ENCODE measurements around the gene ACBD4. TPM values are rescaled to one million over a fixed set of nuclear protein-coding genes. Genes with fewer than 3 reads are reported as not detected.
A peak's percentile ranks its signal among the peaks of the same experiment; 100 is the strongest.

Gene ACBD4
- total RNA-seq, 4 donors from 2014 or later = 6.4 to 23.2 (median 8.5) TPM

DNA sequence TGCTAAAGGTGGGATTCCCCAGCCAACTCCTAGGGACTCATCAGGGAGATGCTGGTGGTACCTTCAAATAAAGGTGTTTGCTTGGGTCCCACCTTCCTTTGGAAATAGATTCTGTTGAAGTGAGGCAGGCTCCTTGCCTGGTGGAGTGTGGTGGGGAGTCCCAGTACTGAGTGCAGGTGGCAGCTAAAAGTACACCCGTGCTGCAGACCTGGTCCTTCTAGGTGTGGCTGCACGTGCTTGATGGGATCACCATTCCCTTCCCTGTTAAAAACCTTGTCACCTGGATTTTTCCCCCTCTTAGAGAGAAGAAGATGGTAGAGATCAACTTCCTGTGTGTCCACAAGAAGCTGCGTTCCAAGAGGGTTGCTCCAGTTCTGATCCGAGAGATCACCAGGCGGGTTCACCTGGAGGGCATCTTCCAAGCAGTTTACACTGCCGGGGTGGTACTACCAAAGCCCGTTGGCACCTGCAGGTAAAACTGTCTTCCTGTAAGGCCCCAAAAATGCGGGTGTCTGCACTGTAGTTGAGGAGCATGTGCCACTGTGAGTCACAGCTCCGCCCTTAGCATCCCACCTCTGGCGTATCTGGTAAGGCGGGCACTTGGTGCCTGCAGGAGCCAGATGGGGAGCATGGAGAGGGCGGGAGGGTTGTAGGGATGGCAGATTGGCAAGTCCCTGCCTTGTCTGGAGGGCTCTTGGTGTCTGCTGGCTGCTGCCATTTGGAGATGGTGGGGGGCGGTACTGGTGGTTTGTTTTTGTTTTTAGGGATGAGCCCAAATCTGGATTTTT lies 37.2 kb upstream of the ACBD4 start:
- TF ChIP-seq, protein P1, sequence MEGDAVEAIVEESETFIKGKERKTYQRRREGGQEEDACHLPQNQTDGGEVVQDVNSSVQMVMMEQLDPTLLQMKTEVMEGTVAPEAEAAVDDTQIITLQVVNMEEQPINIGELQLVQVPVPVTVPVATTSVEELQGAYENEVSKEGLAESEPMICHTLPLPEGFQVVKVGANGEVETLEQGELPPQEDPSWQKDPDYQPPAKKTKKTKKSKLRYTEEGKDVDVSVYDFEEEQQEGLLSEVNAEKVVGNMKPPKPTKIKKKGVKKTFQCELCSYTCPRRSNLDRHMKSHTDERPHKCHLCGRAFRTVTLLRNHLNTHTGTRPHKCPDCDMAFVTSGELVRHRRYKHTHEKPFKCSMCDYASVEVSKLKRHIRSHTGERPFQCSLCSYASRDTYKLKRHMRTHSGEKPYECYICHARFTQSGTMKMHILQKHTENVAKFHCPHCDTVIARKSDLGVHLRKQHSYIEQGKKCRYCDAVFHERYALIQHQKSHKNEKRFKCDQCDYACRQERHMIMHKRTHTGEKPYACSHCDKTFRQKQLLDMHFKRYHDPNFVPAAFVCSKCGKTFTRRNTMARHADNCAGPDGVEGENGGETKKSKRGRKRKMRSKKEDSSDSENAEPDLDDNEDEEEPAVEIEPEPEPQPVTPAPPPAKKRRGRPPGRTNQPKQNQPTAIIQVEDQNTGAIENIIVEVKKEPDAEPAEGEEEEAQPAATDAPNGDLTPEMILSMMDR (IDR thresholded peaks at IDR 0.05) = no peak
- no peak for DNase-seq (ENCODE audit: low spot score)
- peak; percentile 29 for ATAC-seq (ENCODE audit: low FRiP score)

DNA sequence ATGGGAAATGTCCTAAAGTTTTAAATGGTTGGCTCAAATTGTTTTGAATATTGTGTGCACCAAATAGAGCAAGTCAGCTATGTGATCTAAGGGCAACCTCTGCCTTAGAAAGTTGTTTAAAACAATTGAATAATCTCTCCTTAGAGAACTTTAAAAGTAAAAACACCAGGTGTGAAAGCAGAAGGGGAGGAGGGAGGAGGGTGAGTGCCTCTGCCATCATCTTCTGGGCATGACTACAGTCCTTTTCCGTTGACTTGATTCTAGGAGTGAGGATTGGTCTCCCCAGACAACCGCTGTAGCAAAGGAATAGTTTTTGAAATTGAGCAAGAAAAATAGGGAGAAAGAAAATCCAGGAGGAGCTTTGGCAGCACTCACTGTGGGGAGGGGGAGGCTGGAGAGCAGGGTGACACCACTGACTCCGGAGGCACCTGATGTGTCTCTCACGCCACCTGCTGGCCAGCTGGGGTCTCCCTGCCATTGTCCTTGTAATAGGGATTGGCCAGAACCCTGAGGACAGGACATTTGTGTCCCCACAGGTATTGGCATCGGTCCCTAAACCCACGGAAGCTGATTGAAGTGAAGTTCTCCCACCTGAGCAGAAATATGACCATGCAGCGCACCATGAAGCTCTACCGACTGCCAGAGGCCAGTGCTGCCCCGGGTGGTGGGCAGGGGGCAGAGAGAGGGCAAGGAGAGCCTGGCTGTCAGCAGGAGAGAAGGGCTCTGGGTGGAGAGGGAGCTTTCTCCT lies 36.4 kb upstream of the ACBD4 start:
- TF ChIP-seq, protein P1 (IDR thresholded peaks at IDR 0.05) = peak in 1 of 3 donors; percentile 85
- peak; percentile 81 for ATAC-seq (ENCODE audit: low FRiP score)
- DNase-seq (ENCODE audit: low spot score) = peak; percentile 89

DNA sequence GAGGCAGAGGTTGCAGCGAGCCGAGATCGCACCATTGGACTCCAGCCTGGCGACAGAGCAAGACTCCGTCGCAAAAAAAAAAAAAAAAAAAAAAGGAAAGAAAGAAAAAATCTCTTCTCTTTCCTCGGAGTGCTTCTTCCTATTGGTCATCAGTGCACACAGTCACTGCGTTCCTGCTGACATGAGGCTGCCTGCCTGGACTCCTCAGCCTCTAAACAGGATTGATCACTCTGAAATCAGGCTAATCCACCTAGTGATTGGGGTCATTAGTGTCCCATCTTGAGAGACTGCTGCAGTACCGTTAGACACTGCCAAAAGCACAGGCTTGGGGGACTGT lies 34.0 kb upstream of the ACBD4 start:
- TF ChIP-seq, protein P1 (IDR thresholded peaks at IDR 0.05) = no peak
- no peak for ATAC-seq (ENCODE audit: low FRiP score)
- no peak for DNase-seq (ENCODE audit: low spot score)

DNA sequence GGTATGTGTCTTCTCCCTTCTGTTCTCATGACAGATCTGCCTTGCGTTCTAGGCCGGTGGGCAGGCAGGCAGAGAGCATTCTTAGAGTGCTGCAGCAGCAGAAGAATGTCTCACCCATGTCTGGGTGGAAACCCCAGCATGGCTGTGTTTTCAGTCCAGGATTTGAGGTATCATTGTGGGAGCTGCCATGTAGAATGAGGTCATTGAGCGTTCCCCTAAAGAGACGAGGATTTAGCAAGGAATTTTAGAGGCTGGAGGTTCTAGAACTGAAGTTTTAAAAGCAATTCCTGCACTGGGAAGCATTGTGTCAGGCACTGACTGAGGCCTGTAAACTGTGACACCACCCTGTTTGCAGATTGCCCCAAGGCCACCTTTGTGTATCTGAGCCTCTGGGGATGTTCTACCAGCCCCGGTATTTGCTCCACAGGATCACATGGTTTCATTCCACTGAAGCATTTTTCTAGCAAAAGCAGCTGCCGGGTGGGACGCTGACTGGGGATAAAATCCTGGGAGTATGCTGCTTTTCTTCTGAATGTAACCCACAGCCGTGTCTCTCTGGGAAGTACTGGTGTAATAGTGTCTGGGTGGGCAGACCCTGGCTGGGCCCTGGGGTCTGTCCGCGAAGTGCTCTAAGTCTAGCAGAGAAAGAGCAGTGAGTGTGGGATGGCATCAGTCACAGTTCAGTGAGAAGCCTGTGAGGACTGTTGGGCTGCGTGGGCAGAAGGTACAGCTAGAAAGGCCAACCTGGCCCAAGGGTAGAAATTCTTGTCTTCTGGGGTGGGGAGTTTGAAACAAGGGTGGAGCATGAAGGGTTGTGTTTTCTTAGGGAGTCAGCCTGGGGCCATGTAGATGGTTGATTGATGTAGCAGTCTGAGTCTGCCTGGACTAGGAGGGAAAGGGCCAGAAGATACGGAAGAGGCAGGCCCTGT lies 33.3 kb upstream of the ACBD4 start:
- TF ChIP-seq, protein P1 (IDR thresholded peaks at IDR 0.05) = no peak
- DNase-seq (ENCODE audit: low spot score) = no peak
- peak; percentile 29 for ATAC-seq (ENCODE audit: low FRiP score)

DNA sequence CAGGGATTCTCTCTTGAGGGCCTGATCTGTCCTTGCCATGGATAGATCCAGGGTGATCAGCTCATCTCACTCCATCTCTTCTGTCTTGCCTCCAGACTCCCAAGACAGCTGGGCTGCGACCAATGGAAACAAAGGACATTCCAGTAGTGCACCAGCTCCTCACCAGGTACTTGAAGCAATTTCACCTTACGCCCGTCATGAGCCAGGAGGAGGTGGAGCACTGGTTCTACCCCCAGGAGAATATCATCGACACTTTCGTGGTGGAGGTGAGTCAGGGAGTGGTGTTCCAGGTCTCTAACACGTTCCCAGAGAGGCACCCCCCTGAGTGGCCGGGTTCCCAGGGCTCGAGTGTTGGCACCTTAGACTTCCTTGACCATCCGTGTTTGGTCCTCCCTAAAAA lies 32.6 kb upstream of the ACBD4 start:
- TF ChIP-seq, protein P1 (IDR thresholded peaks at IDR 0.05) = no peak

DNA sequence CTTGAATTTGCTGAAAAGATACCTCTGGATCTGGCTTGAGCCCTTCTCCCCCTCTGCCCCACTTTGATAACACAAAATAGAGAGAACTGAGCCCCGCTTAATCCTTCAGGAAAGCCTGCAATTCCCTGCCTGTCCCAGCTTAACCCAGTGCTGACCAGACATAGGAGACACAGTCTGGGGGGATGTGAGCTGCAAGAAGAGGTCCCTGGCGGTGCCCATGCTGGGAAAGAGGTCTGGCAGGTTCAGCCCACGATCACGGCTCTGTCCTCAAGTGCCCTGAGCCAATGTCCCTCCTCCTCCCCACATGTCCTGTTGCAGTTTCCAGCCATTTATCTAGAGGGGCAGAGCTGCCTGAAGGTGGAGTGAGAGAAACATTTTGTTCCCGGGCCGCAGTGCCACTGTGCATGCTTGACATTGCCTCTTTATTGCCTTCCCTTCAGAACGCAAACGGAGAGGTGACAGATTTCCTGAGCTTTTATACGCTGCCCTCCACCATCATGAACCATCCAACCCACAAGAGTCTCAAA lies 32.2 kb upstream of the ACBD4 start:
- TF ChIP-seq, protein P1 (IDR thresholded peaks at IDR 0.05) = no peak
- ATAC-seq (ENCODE audit: low FRiP score) = no peak
- DNase-seq (ENCODE audit: low spot score) = no peak

More for the DNA sequence above, 32.6 kb upstream of the ACBD4 start:
- ATAC-seq (ENCODE audit: low FRiP score) (no peak), DNase-seq (ENCODE audit: low spot score) (no peak)

Data from omental fat pad (tissue), 4 donors.